CD4-positive, alpha-beta T cell (primary cell): ENCODE measurements around the gene IL16. TPM values are rescaled to one million over a fixed set of nuclear protein-coding genes. Genes with fewer than 3 reads are reported as not detected.
"Not testable (repeated sequence)": the region's sequence is repeated elsewhere in the genome, so short reads cannot be mapped to it uniquely, and the experiment has no call there.

ENCODE experiments used
- ATAC-seq: fragments of 200-7000 bp; cut with Tn5 transposase; one replicate; pipeline ENCODE4 v1.10.0; 2022; ENCODE audit warnings: mild to moderate bottlenecking; ENCODE audit not compliant: poor library complexity
- CTCF ChIA-PET: fragments of 350-600 bp; sonication (Branson Sonifier 250); formaldehyde crosslinking; loops from one replicate; lab custom pipeline; 2021; ENCODE audit warnings: antibody characterized with exemption, inconsistent platforms; lab: Charles Lee
- POLR2A ChIA-PET: fragments of 350-600 bp; sonication (Branson Sonifier 250); formaldehyde crosslinking; loops from one replicate; lab custom pipeline; 2021; ENCODE audit warnings: antibody characterized with exemption, inconsistent platforms; lab: Charles Lee
- DNase-seq, 14 experiments: peaks; one replicate each; pipeline ENCODE4 v3.0.0-alpha.2; 2013 to 2020; ENCODE audit warnings: mixed read lengths in 2 of 14
- H3K27ac ChIP-seq, 2 donors: one replicate each; pipeline versions ENCODE4 v1.5.1 to v1.7.0; 2013; ENCODE audit warnings: low read length in 2 of 2, low read depth in 1 of 2, mild to moderate bottlenecking in 1 of 2
- H3K27me3 ChIP-seq, 2 experiments: 1 replicate in 1 of 2; 2 replicates in 1 of 2; pipeline versions ENCODE4 v1.6.1 to v1.7.0; 2013; ENCODE audit warnings: low read length in 2 of 2, control low read depth in 1 of 2, mild to moderate bottlenecking in 1 of 2, moderate library complexity in 1 of 2; ENCODE audit not compliant: insufficient read depth in 2 of 2, control insufficient read depth in 1 of 2
- H3K36me3 ChIP-seq: one replicate; pipeline ENCODE4 v1.6.1; 2013; ENCODE audit warnings: low read length, control low read depth; ENCODE audit not compliant: insufficient read depth
- H3K4me1 ChIP-seq: one replicate; pipeline ENCODE4 v1.6.1; 2013; ENCODE audit warnings: low read length, control low read depth; ENCODE audit not compliant: insufficient read depth
- H3K4me3 ChIP-seq: one replicate; pipeline ENCODE4 v1.5.1; 2013; ENCODE audit warnings: mild to moderate bottlenecking, low read length, moderate library complexity
- H3K9me3 ChIP-seq, 2 experiments: 1 replicate in 1 of 2; 2 replicates in 1 of 2; pipeline versions ENCODE4 v1.6.1 to v1.7.0; 2013; ENCODE audit warnings: low read length in 2 of 2, mild to moderate bottlenecking in 2 of 2, control low read depth in 1 of 2, moderate library complexity in 1 of 2; ENCODE audit not compliant: control insufficient read depth in 1 of 2, insufficient read depth in 1 of 2
- H3K27ac Mint-ChIP-seq: one replicate; pipeline ENCODE4 v1.8.0; 2020; ENCODE audit warnings: mixed read lengths
- H3K27me3 Mint-ChIP-seq: one replicate; pipeline ENCODE4 v1.8.0; 2021; ENCODE audit warnings: mixed read lengths
- H3K36me3 Mint-ChIP-seq: one replicate; pipeline ENCODE4 v1.8.0; 2021; ENCODE audit warnings: low read depth, mixed read lengths
- H3K4me1 Mint-ChIP-seq: one replicate; pipeline ENCODE4 v1.8.0; 2021; ENCODE audit warnings: low read depth, mixed read lengths
- H3K4me3 Mint-ChIP-seq: one replicate; pipeline ENCODE4 v1.8.0; 2020; ENCODE audit warnings: mild to moderate bottlenecking, mixed read lengths
- H3K9me3 Mint-ChIP-seq: one replicate; pipeline ENCODE4 v1.8.0; 2020; ENCODE audit warnings: mixed read lengths
- CTCF ChIP-seq: fragments of 200-600 bp; IDR thresholded peaks from one replicate; pipeline ENCODE4 v1.8.0; 2022; ENCODE audit warnings: antibody characterized with exemption, mild to moderate bottlenecking
- intact Hi-C, 2 experiments: fragments of 100-400 bp; cut with DNase I in 1 of 2; cut with micrococcal nuclease in 1 of 2; formaldehyde crosslinking; loops; one replicate each; pipeline versions ENCODE4 v1.15.1 to v1.9.0; 2023 to 2025; cut with DNase I, micrococcal nuclease
- total RNA-seq, 174 experiments: library from RNA in 2 of 174; stranded (reverse) in 2 of 174; gene quantifications; one replicate each; pipeline ENCODE4 v1.2.3 and lab custom pipeline; 2021 to 2026

The IL16 gene
- total RNA-seq, 2 experiments from 2014 or later = 164 to 168 TPM

DNA sequence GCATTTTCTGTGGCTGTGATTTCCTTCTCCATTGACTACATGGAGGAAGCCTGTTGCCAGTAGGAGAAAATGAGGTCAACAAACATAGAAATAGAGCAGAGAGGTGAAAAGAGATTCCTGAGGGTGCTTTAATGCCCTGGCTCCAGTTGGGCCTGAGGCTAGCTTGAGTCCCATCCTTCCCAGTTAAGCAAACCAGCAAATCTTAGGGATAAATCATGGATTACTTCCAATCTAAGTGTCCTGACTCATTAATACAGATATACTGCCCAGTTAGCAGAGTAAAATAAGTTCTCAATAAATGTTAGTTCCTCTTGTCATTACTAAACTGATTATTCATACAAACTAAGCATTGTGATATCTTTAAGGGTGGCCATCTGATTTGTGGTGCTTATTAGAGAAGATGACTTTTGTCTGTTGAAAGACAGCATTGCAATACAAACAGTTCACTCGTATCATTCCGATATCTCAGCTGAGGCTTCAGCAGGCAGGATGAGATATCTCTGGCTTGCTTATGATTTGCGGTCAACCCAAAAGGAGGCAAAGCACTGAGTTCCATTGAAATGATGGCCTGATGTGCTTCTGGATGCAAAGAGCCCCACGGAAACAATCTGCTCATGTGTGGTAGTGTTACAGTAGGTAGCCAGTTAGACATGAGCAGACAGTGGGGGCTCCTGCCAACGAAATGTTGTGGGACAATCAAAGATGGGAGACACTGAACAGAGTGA is 133.8 kb downstream of the IL16 start:
- H3K36me3 ChIP-seq = no peaks in the 10 kb centered on the region
- H3K9me3 ChIP-seq = no peaks in the 10 kb centered on the region
- DNase-seq = no peak
- no peaks in the 10 kb centered on the region for H3K27me3 ChIP-seq
- H3K27ac ChIP-seq = no peak overlapping the region
- intact Hi-C loops = no loop called here
- peaks cover 34% of the 10 kb centered on the region for H3K4me1 Mint-ChIP-seq
- H3K4me3 Mint-ChIP-seq = peak overlapping the region; percentile 12
- H3K27me3 Mint-ChIP-seq = no peaks in the 10 kb centered on the region
- TF ChIP-seq CTCF = no peak
- H3K27ac Mint-ChIP-seq = peak overlapping the region; percentile 6
- no peak overlapping the region for H3K4me3 ChIP-seq
- no peaks in the 10 kb centered on the region for H3K36me3 Mint-ChIP-seq
- H3K9me3 Mint-ChIP-seq = no peaks in the 10 kb centered on the region
- CTCF ChIA-PET = no interaction called here
- no peak for ATAC-seq
- no peaks in the 10 kb centered on the region for H3K4me1 ChIP-seq
- POLR2A ChIA-PET = no interaction called here

- H3K4me1 ChIP-seq, H3K9me3 ChIP-seq, H3K27me3 ChIP-seq, H3K27ac ChIP-seq, H3K27me3 Mint-ChIP-seq, H3K9me3 Mint-ChIP-seq, H3K36me3 ChIP-seq, H3K36me3 Mint-ChIP-seq, POLR2A ChIA-PET, CTCF ChIA-PET, ATAC-seq, H3K4me3 ChIP-seq, intact Hi-C loops, DNase-seq: not testable (repeated sequence)
- H3K4me3 Mint-ChIP-seq = peak overlapping the region; percentile 12
- H3K27ac Mint-ChIP-seq = peak overlapping the region; percentile 6
- H3K4me1 Mint-ChIP-seq = peaks cover 34% of the 10 kb centered on the region
These were observed 134.5 kb downstream of the IL16 start for GRCh38 chr15:81331141-81331540.

DNA sequence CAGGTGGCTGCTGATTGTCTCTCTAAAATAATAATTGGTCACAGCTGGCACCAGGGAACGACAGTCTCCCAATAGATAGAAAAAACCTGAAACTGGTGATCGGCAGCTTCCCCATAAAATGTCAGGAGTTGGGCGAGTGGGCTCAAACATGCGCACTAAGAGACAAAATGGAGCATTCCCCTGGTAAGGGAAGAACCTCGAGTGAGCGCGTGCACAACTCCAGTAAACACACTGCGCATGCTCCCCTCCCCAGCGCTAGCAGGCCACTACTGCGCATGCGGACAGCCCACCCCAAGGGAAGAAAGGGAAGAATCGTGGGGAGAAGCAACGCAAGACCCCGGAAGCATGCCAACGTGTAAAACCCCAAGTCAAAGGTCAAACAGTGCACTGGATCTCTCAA is 134.9 kb downstream of the IL16 start:
- Histone ChIP-seq H3K4me1 (no peaks in the 10 kb centered on the region), H3K9me3 (no peaks in the 10 kb centered on the region), H3K4me3 (no peak overlapping the region), H3K27me3 (no peaks in the 10 kb centered on the region), H3K36me3 (no peaks in the 10 kb centered on the region), H3K27ac (no peak overlapping the region)
- CTCF ChIA-PET = interaction anchor here (1.7 kb wide), 1 partner anchor 66 kb away, joined by 4 read pairs; no protein-coding TSS in a partner anchor
- TF ChIP-seq CTCF = no peak
- no peak overlapping the region for H3K27ac Mint-ChIP-seq
- peaks cover 37% of the 10 kb centered on the region for H3K4me1 Mint-ChIP-seq
- ATAC-seq = no peak
- H3K36me3 Mint-ChIP-seq = no peaks in the 10 kb centered on the region
- POLR2A ChIA-PET = no interaction called here
- H3K4me3 Mint-ChIP-seq = no peak overlapping the region
- intact Hi-C loops = no loop called here
- DNase-seq = no peak
- no peaks in the 10 kb centered on the region for H3K9me3 Mint-ChIP-seq
- no peaks in the 10 kb centered on the region for H3K27me3 Mint-ChIP-seq
